Muscle of arm (tissue), 12 donors: ENCODE results near the gene TLR4. TPM values are rescaled to one million over a fixed set of nuclear protein-coding genes. Genes with fewer than 3 reads are reported as not detected.

Experiments used
- DNase-seq: peaks from one replicate; pipeline ENCODE4 v3.0.0-alpha.2; 2013
- polyA plus RNA-seq, 12 donors: library from polyadenylated mRNA; unstranded; fragments of 120-200 nt; gene quantifications; one replicate each; pipeline ENCODE4 v1.2.1, GENCODE V29; 2013; ENCODE audit not compliant: insufficient read length in 12 of 12

TLR4 gene
- polyA plus RNA-seq, 12 donors, result 5.1 to 10.1 (median 7.5) TPM; not detected in 1

DNA sequence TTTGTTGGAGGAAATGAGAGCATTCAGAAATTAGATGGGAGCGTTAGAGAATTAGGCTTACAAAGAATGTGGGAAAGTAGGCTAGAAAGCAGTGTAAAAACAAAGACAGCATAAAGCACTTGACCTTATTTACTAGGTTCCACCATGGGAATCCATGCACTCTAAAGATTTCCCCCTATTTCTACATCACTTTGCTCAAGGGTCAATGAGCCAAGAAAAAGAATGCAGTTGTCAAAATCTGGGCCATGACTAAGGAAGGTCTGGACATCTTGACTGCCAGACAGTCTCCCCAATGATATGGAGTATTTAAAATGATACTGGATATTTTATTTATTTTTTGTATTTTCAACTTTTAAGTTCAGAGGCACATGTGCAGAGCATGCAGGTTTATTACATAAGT lies 3.4 kb downstream of the TLR4 start:
- DNase-seq, result no peak

DNA sequence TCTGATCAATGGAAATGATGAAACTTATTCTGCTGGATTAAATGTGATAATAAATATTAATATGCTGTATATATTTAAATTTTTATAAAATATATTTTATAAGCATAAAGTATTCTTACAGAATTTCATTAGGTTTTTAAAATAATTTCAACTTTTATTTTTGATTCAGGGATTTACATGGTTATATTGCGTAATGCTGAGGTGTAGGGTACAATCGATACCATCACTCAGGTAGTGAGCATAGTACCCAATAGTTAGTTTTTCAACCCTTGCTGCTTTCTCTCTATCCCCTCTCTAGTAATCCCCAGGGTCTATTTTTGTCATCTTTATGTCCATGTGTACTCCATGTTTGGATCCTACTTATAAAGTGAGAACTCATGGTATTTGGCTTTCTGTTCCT lies 5.7 kb downstream of the TLR4 start:
- no peak for DNase-seq

DNA sequence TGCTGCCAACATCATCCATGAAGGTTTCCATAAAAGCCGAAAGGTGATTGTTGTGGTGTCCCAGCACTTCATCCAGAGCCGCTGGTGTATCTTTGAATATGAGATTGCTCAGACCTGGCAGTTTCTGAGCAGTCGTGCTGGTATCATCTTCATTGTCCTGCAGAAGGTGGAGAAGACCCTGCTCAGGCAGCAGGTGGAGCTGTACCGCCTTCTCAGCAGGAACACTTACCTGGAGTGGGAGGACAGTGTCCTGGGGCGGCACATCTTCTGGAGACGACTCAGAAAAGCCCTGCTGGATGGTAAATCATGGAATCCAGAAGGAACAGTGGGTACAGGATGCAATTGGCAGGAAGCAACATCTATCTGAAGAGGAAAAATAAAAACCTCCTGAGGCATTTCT lies 10.1 kb downstream of the TLR4 start:
- DNase-seq, result no peak

DNA sequence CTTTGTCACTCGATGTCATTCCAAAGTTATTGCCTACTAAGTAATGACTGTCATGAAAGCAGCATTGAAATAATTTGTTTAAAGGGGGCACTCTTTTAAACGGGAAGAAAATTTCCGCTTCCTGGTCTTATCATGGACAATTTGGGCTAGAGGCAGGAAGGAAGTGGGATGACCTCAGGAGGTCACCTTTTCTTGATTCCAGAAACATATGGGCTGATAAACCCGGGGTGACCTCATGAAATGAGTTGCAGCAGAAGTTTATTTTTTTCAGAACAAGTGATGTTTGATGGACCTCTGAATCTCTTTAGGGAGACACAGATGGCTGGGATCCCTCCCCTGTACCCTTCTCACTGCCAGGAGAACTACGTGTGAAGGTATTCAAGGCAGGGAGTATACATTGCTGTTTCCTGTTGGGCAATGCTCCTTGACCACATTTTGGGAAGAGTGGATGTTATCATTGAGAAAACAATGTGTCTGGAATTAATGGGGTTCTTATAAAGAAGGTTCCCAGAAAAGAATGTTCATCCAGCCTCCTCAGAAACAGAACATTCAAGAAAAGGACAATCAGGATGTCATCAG lies 11.3 kb downstream of the TLR4 start:
- no peak for DNase-seq

DNA sequence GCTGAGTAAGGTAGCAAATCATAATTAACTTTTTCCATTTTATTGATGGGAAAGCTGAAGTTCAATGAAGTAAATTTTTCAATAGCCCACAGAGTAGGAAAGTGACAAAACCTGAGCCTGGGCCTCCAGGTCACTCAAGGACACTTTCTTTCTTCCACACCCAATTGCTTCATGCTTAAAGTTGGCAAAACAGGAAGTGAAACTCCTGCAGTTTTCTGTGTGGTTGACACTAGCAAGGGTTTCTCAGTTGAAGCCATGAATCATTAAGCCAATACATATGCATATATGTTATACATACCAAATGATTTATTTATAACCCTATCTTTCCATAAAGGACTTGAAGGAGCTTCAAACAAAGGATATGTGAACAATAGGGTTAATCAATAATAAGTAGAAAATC lies 13.9 kb downstream of the TLR4 start:
- no peak for DNase-seq

DNA sequence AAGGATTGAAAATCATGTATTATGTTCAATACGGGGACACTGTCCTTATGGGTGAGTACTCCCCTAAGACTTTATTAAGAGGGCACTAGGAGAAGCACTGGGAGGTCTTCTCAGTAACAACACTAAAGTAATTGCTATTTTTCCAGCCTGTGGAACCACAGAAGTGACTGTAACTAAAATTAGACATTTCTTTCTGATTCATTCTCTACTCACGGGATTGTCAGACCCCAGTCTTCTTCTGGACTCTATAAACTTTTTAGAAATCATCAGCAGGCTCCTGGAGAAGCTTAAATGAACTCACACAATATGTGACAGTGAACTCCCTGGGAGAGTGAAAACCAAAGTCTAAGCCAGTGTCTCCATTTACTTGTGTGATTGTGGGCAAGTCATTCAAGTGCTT lies 14.5 kb downstream of the TLR4 start:
- DNase-seq, result no peak

DNA sequence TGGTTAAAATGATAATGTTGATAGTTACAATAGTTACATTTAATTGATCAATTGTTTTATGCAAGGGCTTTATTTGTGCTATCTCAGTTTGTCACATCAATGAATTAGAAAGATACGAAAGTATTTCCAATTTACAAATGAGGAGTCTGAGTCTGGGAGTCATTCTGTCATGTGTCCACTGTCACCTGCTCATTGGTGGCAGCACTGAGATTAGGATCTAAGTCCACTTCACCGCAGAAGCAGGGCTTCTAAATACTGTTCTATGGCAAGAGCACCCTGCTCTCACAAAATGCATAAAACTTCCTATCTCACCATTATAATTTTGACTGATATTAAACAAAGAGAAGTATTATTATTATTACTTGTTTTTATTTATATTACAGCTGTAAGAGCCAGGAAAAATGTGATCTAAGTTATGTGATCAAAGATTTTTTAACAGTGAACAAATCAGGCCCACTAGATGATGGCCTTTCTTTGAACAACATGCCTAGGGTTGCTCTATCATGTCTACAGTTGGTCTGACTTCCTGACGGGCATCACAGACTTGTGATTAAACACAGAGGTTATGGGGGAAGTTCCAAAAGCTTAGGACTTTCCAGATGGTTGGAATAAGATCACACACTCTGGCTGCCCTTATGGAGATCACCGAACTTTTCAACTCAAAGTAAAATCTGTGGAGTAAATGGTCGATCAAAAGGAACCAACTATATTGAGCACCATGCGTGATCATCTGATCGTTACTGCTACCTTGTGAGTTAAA lies 15.1 kb downstream of the TLR4 start:
- DNase-seq, result no peak

DNA sequence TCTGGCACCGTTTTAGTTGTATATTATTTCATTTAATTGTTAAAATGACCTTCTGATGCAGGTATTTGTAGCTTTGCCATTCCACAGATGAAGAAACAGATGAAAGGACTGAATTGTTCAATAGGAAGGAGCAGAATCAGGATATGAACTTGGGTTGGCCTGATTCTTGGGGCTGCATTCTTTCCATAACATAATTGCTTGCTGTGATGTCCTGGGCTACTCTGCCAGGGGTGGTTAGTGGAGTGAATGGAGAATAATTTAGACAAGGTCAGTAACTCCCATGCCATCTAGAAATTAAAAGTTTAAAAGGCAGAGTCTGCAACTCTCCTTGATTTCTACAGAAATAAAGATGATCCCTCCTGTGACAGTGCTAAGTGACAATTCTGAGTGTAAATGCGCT lies 15.9 kb downstream of the TLR4 start:
- no peak for DNase-seq

DNA sequence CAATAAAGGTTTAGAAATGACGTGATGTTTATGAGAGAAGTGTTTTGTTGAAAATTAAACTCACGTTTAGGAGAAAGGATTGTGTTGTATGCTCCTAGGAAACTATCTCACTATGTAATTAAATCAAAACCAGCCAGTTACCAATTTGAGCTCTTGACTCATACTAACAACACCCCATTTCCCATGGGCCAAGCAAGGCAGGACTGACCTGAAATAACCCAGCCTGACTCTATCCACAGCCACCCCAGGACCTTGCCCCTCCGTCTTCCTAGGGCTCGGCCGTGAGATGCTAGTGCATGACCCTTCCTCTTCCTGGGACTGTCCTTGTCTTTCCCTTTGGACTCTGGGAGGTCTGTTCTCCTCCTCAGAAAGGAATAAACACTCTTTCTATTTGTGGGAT lies 16.4 kb downstream of the TLR4 start:
- no peak for DNase-seq

DNA sequence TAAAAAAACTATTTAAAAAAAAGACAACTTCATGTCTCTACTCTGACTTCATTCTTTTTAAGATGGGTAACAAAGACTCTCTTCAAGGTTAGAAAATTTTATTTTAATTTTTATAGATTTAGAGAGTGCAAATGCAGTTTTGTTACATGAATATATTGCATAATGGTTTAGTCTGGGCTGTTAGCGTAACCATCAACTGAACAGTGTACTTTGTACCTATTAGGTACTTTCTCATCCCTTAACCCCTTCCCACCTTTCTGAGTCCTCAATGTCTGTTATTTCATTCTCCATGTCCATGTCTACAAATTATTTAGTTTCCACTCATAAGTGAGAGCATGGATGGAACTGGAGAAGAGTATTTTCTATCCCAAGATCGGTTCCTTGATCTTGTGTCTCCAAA lies 16.8 kb downstream of the TLR4 start:
- no peak for DNase-seq

DNA sequence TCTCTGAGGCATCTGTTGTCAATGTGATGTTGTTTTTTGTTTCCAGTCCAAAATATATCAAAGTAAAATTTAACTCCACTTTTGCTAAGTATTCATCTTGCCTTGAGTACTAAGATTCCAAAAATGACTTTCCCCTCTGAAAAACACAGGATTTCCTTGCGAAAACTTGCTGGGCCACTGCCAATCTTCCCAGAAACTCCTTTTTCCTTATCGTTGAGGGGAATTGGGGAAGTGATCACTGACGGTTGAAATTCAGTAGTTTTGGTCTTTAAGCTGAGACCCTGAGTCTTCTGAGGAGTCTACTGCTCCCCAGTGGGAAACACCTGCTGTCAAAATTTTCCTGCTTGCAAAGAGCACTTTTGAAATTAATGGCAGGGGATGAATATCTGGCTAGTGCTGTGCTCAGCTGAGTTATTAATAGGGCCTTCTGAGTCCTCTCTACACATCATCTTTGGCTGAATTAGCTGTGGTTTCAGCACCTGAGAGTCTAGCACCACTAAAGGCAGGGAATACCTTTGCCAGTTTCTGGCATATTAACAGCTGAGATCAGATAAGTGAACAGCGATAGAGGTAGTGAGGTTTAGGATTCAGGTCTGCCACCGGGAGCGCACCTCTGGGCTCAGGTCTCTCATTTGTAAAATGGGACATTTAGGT lies 18.0 kb downstream of the TLR4 start:
- DNase-seq, result no peak

DNA sequence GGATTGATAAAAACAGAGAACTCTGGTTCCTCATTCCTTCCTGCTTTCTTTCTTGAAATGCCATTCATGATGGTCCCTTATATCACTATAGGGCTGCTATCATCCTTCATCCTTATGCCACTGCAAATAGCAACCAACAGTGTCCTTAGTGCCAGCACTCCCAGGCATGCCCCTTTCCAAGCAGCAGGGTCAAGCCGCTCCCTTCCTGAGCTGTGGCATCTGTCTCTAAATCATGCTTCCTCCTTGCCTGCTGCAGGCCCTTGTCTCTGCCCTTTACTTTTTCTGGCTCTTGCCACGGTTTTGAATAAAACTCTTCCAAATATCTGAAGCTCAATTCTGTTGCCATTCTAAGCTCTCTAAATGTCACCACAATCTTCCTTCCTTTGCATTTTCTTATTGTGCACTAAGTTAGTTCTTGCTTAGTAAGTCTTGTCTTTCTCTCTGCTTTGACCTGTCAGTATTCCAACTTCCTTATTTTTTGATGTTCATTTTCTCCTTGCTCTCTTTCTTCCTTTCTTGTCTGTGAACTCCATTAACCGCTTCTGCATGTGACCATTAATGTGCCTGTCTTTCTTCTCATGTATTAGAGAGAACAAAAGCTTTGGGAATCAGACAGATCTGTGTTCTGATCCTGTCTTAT lies 19.9 kb downstream of the TLR4 start:
- DNase-seq, result no peak

DNA sequence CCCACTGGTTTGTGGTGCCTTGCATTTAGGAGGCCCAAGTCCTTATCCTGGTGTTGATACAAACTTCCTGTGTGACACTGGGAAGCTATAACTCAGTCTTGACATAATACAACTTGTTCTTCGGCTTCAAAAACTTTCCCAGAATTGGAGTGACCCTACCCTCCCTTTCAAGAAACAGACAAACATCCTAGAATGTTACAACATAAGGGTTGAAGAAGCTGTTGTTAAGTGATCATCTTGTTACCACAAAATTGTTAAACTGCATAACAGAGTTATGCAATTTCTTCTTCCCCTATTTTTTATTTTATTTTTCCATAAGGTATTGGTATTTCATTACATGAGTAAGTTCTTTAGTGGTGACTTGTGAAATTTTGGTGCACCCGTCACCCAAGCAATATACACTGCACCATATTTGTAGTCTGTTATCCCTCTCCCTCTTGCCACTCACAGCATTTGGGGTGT lies 21.3 kb downstream of the TLR4 start:
- DNase-seq, result no peak

DNA sequence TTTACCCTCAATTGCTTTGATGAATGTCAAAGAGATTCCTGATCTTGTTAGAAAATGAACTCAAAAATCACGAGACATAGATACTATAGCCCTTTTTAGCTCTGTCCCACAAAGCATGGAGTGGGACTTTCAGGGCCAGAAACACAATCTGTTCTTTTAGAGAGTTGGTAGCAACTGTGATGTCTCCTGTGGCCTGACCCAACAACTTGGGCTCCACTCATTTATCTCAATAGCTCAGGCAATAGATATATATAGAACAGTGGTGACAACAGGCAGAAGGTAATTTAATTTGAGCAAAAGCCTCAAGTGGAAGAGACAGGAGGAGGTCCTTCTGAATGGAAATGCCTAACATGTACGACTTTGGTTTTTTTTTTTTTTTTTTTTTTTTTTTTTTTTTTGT lies 25.2 kb downstream of the TLR4 start:
- DNase-seq, result no peak

DNA sequence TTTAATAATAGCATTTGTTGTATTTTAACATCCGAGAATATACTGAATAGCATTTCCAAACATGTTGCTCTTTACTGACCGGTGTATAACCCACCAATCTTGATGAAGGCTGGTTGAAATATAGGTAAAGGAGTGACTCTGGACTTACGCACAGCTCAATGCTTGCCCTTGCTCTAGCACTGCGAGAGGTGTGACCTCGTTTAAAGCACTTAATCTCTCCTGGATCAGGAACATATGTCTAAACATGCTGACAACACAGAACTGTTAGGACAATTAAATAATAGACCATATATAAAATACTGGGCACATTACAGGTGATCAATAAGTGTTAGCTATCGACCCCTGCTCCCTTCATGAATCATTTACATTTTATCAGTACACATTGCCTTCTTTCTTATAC lies 28.3 kb downstream of the TLR4 start:
- DNase-seq, result no peak

DNA sequence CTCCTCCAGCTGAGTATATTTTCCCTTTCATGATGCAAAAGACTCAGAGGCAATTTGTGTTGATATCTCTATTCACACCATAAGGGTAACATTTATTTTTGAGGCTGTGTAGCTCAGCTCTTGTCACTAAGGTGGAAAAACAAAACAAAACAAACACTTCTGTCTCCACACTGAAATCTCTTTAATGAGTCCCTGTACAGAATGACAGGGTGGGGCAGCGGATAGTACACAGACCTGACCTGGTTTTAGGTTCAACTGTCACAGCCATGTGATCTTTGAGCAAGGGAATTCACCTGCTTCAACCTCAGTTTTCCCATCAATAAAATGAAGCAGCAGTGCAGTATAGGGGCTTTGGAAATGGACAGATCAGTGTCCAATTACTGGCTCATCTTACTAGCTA lies 29.3 kb downstream of the TLR4 start:
- DNase-seq, result no peak

DNA sequence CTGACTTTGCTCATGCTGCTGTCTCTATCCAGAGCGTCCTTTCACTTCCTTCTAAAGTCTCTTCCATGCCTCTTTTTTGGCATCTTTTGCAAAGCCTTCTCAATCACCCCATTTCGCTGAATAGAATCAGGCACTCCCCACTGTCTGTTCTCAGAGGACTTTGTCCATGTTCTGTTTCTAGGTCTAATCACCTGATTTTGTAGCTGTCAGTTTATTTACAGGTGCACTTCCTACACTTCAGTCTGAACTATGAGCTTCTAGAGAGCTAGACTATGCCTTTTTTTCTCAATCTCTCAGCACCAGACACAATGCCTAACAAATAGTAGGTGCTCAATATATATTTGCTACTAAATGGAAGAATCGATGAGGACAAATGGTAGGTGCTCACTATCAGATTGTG lies 29.9 kb downstream of the TLR4 start:
- DNase-seq, result no peak

DNA sequence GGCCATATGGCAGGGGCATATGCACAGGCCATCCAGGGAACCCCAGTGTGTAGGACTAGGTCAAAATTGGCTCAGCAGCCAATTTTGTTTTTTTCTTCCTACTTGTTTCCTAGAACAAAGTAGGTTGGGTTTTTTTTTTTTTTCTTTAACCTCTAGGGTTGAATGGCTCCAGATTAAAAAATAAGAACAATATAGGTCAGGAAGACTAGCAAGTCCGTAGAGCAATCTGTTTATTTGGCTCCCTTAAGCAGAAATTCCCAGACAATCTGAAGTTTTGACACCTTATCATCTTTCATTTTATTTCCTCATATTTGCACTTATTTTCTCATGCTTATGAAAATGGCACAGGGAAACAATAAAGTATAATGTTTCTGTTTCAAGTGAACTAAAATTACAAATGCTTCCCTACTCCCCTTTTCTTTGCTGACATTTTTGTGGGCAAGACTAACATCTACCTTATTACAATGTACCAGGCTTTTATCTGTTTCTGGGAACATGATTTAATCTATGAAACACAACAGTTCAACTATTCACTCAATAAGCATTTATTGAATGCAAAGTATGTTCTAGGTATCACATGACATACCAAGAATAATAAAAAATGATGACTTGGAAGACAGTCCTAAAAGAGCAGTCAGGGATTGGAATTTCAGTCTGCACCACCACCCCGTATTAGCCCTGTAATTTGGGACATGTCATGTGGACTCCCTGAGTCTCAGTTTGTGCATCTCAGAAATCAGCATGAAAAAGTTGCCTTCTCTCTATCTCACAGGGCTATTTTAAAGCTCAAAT lies 30.5 kb downstream of the TLR4 start:
- no peak for DNase-seq

DNA sequence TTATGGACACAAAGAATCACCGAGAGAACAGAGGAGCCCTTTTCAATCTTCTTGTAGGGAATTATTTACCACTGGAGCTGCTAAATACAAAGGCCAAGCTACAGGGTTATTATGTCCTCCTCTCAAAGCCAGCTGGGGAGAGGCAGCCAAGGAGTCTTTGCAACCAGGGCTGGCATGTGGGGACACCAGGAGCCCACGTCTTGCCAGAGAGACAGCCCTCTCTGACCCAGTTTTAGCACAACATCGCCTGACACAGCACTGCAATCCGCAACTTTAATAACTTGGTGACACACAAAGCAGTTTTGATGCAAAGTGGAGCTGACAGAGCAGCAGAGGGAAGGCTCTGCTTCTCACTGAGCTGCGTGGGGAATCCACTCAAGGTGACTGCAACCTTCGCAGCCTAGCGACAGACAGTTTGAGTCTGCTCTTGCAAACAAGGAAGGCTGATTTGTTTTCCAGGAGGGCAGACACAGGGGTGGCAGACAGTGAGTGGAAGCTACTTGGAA lies 33.6 kb downstream of the TLR4 start:
- DNase-seq, result no peak

DNA sequence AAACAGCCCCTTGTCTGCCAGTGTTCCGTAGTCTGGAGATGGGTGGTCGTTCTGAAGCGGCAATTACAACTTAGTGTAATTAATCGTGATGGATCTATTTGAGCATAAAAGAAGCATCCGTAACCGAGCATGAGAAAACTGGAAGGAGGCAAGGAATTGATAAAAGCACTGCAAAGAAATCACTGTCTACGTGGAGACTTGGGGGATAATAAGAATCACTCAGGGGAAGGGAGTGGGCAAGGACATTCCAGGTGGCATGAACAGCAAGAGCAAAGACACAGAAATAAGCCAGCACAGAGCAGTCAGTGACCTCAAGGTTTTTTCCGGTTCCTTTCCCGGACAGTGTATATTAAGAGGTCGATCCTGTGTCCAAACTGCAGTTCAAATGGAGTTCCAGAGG lies 35.0 kb downstream of the TLR4 start:
- DNase-seq, result no peak

DNA sequence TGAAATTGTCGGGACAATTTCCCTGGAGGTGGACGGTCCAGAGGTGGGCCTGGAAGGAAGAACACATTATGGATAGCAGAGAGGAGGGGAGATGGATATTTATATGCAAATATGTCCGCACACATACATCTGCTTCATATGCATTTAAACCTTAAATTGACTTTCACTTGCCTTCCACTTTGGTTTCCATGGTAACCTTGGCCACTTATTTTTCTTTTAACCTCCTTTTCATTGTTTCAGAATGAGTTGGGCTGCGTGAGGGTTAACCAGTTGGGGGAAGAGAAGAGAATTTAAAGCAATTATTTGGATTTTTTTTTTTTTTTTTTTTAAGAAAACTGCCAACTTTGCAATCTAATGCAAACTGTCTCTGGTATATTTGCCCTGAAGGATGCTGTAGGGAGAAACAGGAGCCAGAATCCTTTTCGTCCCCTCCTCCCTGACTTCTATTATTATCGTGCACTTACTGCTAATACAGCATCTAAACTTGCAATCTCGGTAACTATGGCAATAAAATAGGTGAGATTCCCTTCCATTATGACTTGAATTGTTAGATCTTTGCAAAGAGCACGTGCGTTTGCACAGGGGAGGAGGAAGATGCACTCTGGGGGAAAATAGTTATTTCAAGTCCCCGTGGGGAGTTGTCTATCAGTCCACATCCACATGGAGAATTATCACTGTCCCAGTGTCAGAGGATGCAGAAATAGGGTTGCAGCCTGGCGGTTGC lies 35.6 kb downstream of the TLR4 start:
- no peak for DNase-seq
